Measurements from ENCODE around the gene TGM2. TPM values are rescaled to one million over a fixed set of nuclear protein-coding genes. Genes with fewer than 3 reads are reported as not detected.

The TGM2 gene
- total RNA-seq, 1 donor from 2014 or later = 135 TPM

- H3K27me3 ChIP-seq (ENCODE audit: control insufficient read depth, insufficient read depth, low read length) = no peaks in the 10 kb centered on the region
- no peak overlapping the region for H3K4me3 ChIP-seq (ENCODE audit: low read depth, low read length)
- DNase-seq (ENCODE audit: low read depth) = no peak
- no peaks in the 10 kb centered on the region for H3K36me3 ChIP-seq (ENCODE audit: control insufficient read depth, insufficient read depth, low read length)
- TF ChIP-seq CTCF (IDR thresholded peaks at IDR 0.05; ENCODE audit: insufficient read depth, low read length, poor library complexity, severe bottlenecking) = no peak
Measured at GRCh38 chr20:38210741-38211140, 45.7 kb upstream of the TGM2 start.

GRCh38 chr20:38209736-38210405 lies 44.8 kb upstream of the TGM2 start:
- DNase-seq (ENCODE audit: low read depth) = no peak
- H3K27me3 ChIP-seq (ENCODE audit: control insufficient read depth, insufficient read depth, low read length) = no peaks in the 10 kb centered on the region
- no peaks in the 10 kb centered on the region for H3K36me3 ChIP-seq (ENCODE audit: control insufficient read depth, insufficient read depth, low read length)
- TF ChIP-seq CTCF (IDR thresholded peaks at IDR 0.05; ENCODE audit: insufficient read depth, low read length, poor library complexity, severe bottlenecking) = no peak
- no peak overlapping the region for H3K4me3 ChIP-seq (ENCODE audit: low read depth, low read length)

- Histone ChIP-seq H3K4me3 (ENCODE audit: low read depth, low read length) (no peak overlapping the region), H3K36me3 (ENCODE audit: control insufficient read depth, insufficient read depth, low read length) (no peaks in the 10 kb centered on the region), H3K27me3 (ENCODE audit: control insufficient read depth, insufficient read depth, low read length) (no peaks in the 10 kb centered on the region)
- no peak for DNase-seq (ENCODE audit: low read depth)
- no peak for TF ChIP-seq CTCF (IDR thresholded peaks at IDR 0.05; ENCODE audit: insufficient read depth, low read length, poor library complexity, severe bottlenecking)
Measured at GRCh38 chr20:38209054-38209675, 44.1 kb upstream of the TGM2 start.

GRCh38 chr20:38208523-38208922 lies 43.5 kb upstream of the TGM2 start:
- DNase-seq (ENCODE audit: low read depth) = no peak
- H3K36me3 ChIP-seq (ENCODE audit: control insufficient read depth, insufficient read depth, low read length) = no peaks in the 10 kb centered on the region
- no peaks in the 10 kb centered on the region for H3K27me3 ChIP-seq (ENCODE audit: control insufficient read depth, insufficient read depth, low read length)
- TF ChIP-seq CTCF (IDR thresholded peaks at IDR 0.05; ENCODE audit: insufficient read depth, low read length, poor library complexity, severe bottlenecking) = no peak
- no peak overlapping the region for H3K4me3 ChIP-seq (ENCODE audit: low read depth, low read length)

GRCh38 chr20:38208088-38208487 lies 43.0 kb upstream of the TGM2 start:
- H3K27me3 ChIP-seq (ENCODE audit: control insufficient read depth, insufficient read depth, low read length) = no peaks in the 10 kb centered on the region
- H3K36me3 ChIP-seq (ENCODE audit: control insufficient read depth, insufficient read depth, low read length) = no peaks in the 10 kb centered on the region
- no peak for TF ChIP-seq CTCF (IDR thresholded peaks at IDR 0.05; ENCODE audit: insufficient read depth, low read length, poor library complexity, severe bottlenecking)
- no peak for DNase-seq (ENCODE audit: low read depth)
- no peak overlapping the region for H3K4me3 ChIP-seq (ENCODE audit: low read depth, low read length)

GRCh38 chr20:38207621-38208020 lies 42.6 kb upstream of the TGM2 start:
- DNase-seq (ENCODE audit: low read depth) = no peak
- Histone ChIP-seq H3K36me3 (ENCODE audit: control insufficient read depth, insufficient read depth, low read length) (no peaks in the 10 kb centered on the region), H3K27me3 (ENCODE audit: control insufficient read depth, insufficient read depth, low read length) (no peaks in the 10 kb centered on the region), H3K4me3 (ENCODE audit: low read depth, low read length) (no peak overlapping the region)
- no peak for TF ChIP-seq CTCF (IDR thresholded peaks at IDR 0.05; ENCODE audit: insufficient read depth, low read length, poor library complexity, severe bottlenecking)

All from kidney epithelial cell (primary cell).